Testis (tissue), 2 donors: ENCODE results near the gene TEAD1.

Source experiments
- POLR2A ChIP-seq: fragments of 450-650 bp; IDR thresholded peaks from one replicate; pipeline ENCODE4 v1.6.1; 2017; ENCODE audit warnings: antibody characterized with exemption, mild to moderate bottlenecking, moderate library complexity
- TF ChIP-seq, protein P1 (sequence below), 3 experiments: fragments of 450-650 bp in 2 of 3; fragments of 200-600 bp in 1 of 3; sonication (generic) in 1 of 3; IDR thresholded peaks; one replicate each; pipeline ENCODE4 v1.5.1; 2016 to 2019; ENCODE audit warnings: antibody characterized with exemption in 3 of 3, mild to moderate bottlenecking in 2 of 3, moderate library complexity in 1 of 3

DNA sequence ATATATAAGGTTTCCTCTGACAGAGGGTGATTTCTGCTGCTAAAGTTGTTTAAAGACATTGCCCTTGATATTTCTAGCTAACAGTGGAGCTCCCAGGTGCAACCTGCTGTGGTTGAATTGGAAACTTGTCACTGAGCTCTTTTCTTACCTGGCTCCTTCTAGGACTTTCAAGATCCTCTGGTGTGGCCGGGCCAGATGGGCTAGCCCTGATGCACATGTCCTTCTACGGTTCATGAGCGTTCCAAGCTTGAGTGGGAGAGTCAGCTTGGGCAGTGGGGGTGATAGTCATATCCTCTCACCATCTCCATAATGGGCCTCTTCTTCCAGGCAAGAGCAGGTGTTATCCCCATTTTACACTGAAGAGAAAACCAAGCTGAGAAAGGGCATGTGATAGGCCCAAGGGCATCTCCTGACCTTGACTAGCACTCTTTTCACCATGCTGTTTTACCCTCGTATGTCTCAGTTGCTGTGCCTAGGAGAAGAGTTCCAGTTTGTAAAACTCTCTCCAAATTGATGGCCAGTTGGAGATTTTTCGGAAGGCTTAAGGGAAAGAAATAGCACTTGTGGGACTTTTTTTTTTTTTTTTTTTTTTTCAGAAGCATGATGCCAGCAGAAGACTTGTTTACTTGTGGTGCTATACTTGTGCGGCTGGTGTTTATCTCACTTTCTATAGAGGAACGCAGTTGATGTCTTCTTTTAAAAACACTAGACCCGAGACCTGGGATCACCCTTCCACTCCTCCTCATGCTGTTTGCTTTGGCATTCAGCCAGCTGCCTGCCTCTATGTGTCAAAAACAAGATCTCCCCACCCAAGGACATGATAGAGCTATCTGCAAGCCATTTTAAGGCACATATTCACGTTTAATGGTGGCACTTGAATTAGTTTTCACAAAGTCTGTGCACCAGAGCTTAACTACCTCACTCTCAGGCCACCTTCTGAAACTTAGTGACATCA, 32.6 kb downstream of the TEAD1 start:
- TF ChIP-seq POLR2A, result no peak
- TF ChIP-seq, protein P1, sequence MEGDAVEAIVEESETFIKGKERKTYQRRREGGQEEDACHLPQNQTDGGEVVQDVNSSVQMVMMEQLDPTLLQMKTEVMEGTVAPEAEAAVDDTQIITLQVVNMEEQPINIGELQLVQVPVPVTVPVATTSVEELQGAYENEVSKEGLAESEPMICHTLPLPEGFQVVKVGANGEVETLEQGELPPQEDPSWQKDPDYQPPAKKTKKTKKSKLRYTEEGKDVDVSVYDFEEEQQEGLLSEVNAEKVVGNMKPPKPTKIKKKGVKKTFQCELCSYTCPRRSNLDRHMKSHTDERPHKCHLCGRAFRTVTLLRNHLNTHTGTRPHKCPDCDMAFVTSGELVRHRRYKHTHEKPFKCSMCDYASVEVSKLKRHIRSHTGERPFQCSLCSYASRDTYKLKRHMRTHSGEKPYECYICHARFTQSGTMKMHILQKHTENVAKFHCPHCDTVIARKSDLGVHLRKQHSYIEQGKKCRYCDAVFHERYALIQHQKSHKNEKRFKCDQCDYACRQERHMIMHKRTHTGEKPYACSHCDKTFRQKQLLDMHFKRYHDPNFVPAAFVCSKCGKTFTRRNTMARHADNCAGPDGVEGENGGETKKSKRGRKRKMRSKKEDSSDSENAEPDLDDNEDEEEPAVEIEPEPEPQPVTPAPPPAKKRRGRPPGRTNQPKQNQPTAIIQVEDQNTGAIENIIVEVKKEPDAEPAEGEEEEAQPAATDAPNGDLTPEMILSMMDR (IDR thresholded peaks at IDR 0.05), result no peak
